Thyroid gland (tissue), 4 donors: Measurements from ENCODE around the gene DGKB. TPM values are rescaled to one million over a fixed set of nuclear protein-coding genes. Genes with fewer than 3 reads are reported as not detected.

ENCODE experiments used
- DNase-seq, 2 donors: peaks; one replicate each; pipeline ENCODE4 v3.0.0-alpha.2; 2019
- H3K27ac ChIP-seq, 3 donors: fragments of 200-600 bp; sonication (generic); 1 replicate in 2 of 3; 2 replicates in 1 of 3; pipeline ENCODE4 v1.5.1; 2016 to 2019; ENCODE audit warnings: mild to moderate bottlenecking in 1 of 3, moderate library complexity in 1 of 3
- H3K27me3 ChIP-seq: fragments of 200-600 bp; sonication (generic); one replicate; pipeline ENCODE4 v1.5.1; 2019
- H3K36me3 ChIP-seq, 2 donors: fragments of 200-600 bp; sonication (generic); one replicate each; pipeline ENCODE4 v1.5.1; 2016 to 2019
- H3K4me1 ChIP-seq, 2 donors: fragments of 200-600 bp; sonication (generic); one replicate each; pipeline ENCODE4 v1.5.1; 2017 to 2019
- H3K4me3 ChIP-seq, 3 donors: fragments of 200-600 bp; sonication (generic); replicated peaks in 1 of 3; 1 replicate in 2 of 3; 2 replicates in 1 of 3; pipeline ENCODE4 v1.5.1; 2016; ENCODE audit warnings: mild to moderate bottlenecking in 1 of 3
- H3K9me3 ChIP-seq: fragments of 200-600 bp; sonication (generic); one replicate; pipeline ENCODE4 v1.5.1; 2017
- CTCF ChIP-seq, 6 experiments: fragments of 200-600 bp in 3 of 6; fragments of 450-650 bp in 3 of 6; sonication (generic) in 3 of 6; IDR thresholded peaks; one replicate each; pipeline ENCODE4 v1.5.1; 2016 to 2019; ENCODE audit warnings: antibody characterized with exemption in 6 of 6, mild to moderate bottlenecking in 2 of 6, inconsistent platforms in 1 of 6, moderate library complexity in 1 of 6
- POLR2A ChIP-seq, 2 donors: fragments of 450-650 bp; IDR thresholded peaks; one replicate each; pipeline ENCODE4 v1.6.1; 2017; ENCODE audit warnings: antibody characterized with exemption in 2 of 2, mild to moderate bottlenecking in 2 of 2, moderate library complexity in 1 of 2
- WGBS, 2 donors: methylation state at CpG; one replicate each; pipeline ENCODE4 v1.1.5; 2017; 5-methylcytosine and 5-hydroxymethylcytosine counted together
- intact Hi-C: fragments of 100-400 bp; cut with DNase I; formaldehyde crosslinking; loops from one replicate; pipeline ENCODE4 v1.15.1; 2023
- total RNA-seq, 4 donors: library from RNA; depleted of rRNA; stranded (reverse); fragments of >200 nt; gene quantifications; one replicate each; pipeline ENCODE4 v1.2.3, GENCODE V29; 2016

The DGKB gene
- total RNA-seq, 4 donors from 2014 or later = 0.11 to 2.1 (median 0.49) TPM; not detected in 1

GRCh38 chr7:14839307-14839706 lies 63.2 kb downstream of the DGKB start:
- no peak overlapping the region for H3K4me3 ChIP-seq
- no peak overlapping the region for H3K27ac ChIP-seq
- intact Hi-C loops = no loop called here
- no peaks in the 10 kb centered on the region for H3K4me1 ChIP-seq
- no peak for DNase-seq
- no peaks in the 10 kb centered on the region for H3K36me3 ChIP-seq
- H3K27me3 ChIP-seq = no peaks in the 10 kb centered on the region
- TF ChIP-seq POLR2A (IDR thresholded peaks at IDR 0.05) = no peak
- TF ChIP-seq CTCF (IDR thresholded peaks at IDR 0.05) = no peak
- 97 to 98% methylated on average over 1 of the region's 1 CpG for whole genome bisulfite sequencing, 2 donors
- H3K9me3 ChIP-seq = no peaks in the 10 kb centered on the region

GRCh38 chr7:14837216-14837615 lies 65.3 kb downstream of the DGKB start:
- no peak for DNase-seq
- Histone ChIP-seq H3K9me3 (no peaks in the 10 kb centered on the region), H3K27ac (no peak overlapping the region), H3K27me3 (no peaks in the 10 kb centered on the region), H3K36me3 (no peaks in the 10 kb centered on the region), H3K4me3 (no peak overlapping the region), H3K4me1 (no peaks in the 10 kb centered on the region)
- TF ChIP-seq POLR2A (IDR thresholded peaks at IDR 0.05) (no peak), CTCF (IDR thresholded peaks at IDR 0.05) (no peak)
- intact Hi-C loops = no loop called here

- H3K27me3 ChIP-seq = no peaks in the 10 kb centered on the region
- no peak for TF ChIP-seq POLR2A (IDR thresholded peaks at IDR 0.05)
- TF ChIP-seq CTCF (IDR thresholded peaks at IDR 0.05) = no peak
Observed at GRCh38 chr7:14836571-14837189, 65.9 kb downstream of the DGKB start.

GRCh38 chr7:14836006-14836405 lies 66.5 kb downstream of the DGKB start:
- Histone ChIP-seq H3K36me3 (no peaks in the 10 kb centered on the region), H3K4me3 (no peak overlapping the region), H3K9me3 (no peaks in the 10 kb centered on the region), H3K4me1 (no peaks in the 10 kb centered on the region), H3K27me3 (no peaks in the 10 kb centered on the region), H3K27ac (no peak overlapping the region)
- TF ChIP-seq POLR2A (IDR thresholded peaks at IDR 0.05) = no peak
- TF ChIP-seq CTCF (IDR thresholded peaks at IDR 0.05) = no peak
- WGBS, 2 donors = 75 to 88% methylated on average over 4 of the region's 4 CpGs
- DNase-seq = no peak
- intact Hi-C loops = no loop called here

More at GRCh38 chr7:14836571-14837189, 65.9 kb downstream of the DGKB start:
- H3K27ac ChIP-seq = no peak overlapping the region
- 47 to 65% methylated on average over 6 of the region's 6 CpGs for WGBS, 2 donors
- intact Hi-C loops = no loop called here
- no peak for DNase-seq
- H3K4me3 ChIP-seq = no peak overlapping the region
- H3K36me3 ChIP-seq = no peaks in the 10 kb centered on the region
- H3K4me1 ChIP-seq = no peaks in the 10 kb centered on the region
- no peaks in the 10 kb centered on the region for H3K9me3 ChIP-seq

GRCh38 chr7:14835384-14835783 lies 67.2 kb downstream of the DGKB start:
- H3K4me1 ChIP-seq = no peaks in the 10 kb centered on the region
- intact Hi-C loops = no loop called here
- no peaks in the 10 kb centered on the region for H3K9me3 ChIP-seq
- no peak for DNase-seq
- H3K27me3 ChIP-seq = no peaks in the 10 kb centered on the region
- H3K4me3 ChIP-seq = no peak overlapping the region
- H3K27ac ChIP-seq = no peak overlapping the region
- H3K36me3 ChIP-seq = no peaks in the 10 kb centered on the region
- WGBS, 2 donors = 89 to 93% methylated on average over 5 of the region's 5 CpGs
- TF ChIP-seq POLR2A (IDR thresholded peaks at IDR 0.05) (no peak), CTCF (IDR thresholded peaks at IDR 0.05) (no peak)
